Activated naive CD8-positive, alpha-beta T cell treated with anti-CD3 and anti-CD28 coated beads, Interleukin-2, amount 10 ng/mL, durations not matched to agents 7 days and 5 days (primary cell): ENCODE data around the gene FRRS1L. TPM values are rescaled to one million over a fixed set of nuclear protein-coding genes. Genes with fewer than 3 reads are reported as not detected.

Experiments used
- ATAC-seq: fragments of 150-1000 bp; cut with Tn5 transposase; one replicate; pipeline ENCODE4 v1.10.0; 2021; ENCODE audit warnings: low read depth, moderate library complexity
- POLR2A ChIA-PET: fragments of 350-600 bp; sonication (Branson Sonifier 250); formaldehyde crosslinking; loops from one replicate; lab custom pipeline; 2021; ENCODE audit warnings: antibody characterized with exemption; lab: Charles Lee
- DNase-seq: peaks from one replicate; pipeline ENCODE4 v3.0.0; 2021
- H3K27ac Mint-ChIP-seq: one replicate; pipeline ENCODE4 v1.8.0; 2022; ENCODE audit warnings: mild to moderate bottlenecking, mixed read lengths
- H3K27me3 Mint-ChIP-seq: one replicate; pipeline ENCODE4 v1.8.0; 2022; ENCODE audit warnings: mild to moderate bottlenecking, moderate library complexity, mixed read lengths
- H3K36me3 Mint-ChIP-seq: one replicate; pipeline ENCODE4 v1.8.0; 2021; ENCODE audit warnings: mild to moderate bottlenecking, mixed read lengths
- H3K4me1 Mint-ChIP-seq: one replicate; pipeline ENCODE4 v1.8.0; 2021; ENCODE audit warnings: mixed read lengths
- H3K4me3 Mint-ChIP-seq: one replicate; pipeline ENCODE4 v1.8.0; 2022; ENCODE audit warnings: mild to moderate bottlenecking, moderate library complexity, mixed read lengths
- H3K9me3 Mint-ChIP-seq: one replicate; pipeline ENCODE4 v1.8.0; 2021; ENCODE audit warnings: mixed read lengths
- total RNA-seq, 2 experiments: library from RNA; stranded (reverse); gene quantifications; one replicate each; pipeline ENCODE4 v1.2.3, GENCODE V29; 2021

FRRS1L gene
- total RNA-seq, 2 experiments from 2014 or later, result not detected

- H3K27me3 Mint-ChIP-seq, result peaks cover 10% of the 10 kb centered on the region
- peaks cover 6% of the 10 kb centered on the region for H3K4me1 Mint-ChIP-seq
- no peaks in the 10 kb centered on the region for H3K36me3 Mint-ChIP-seq
- DNase-seq, result no peak
- H3K9me3 Mint-ChIP-seq, result no peaks in the 10 kb centered on the region
- POLR2A ChIA-PET, result interaction anchor here (0.9 kb wide), 1 partner anchor 9 kb away, joined by 3 read pairs; no protein-coding TSS in a partner anchor
- no peak for ATAC-seq
- H3K4me3 Mint-ChIP-seq, result no peak overlapping the region
- H3K27ac Mint-ChIP-seq, result no peak overlapping the region
These were observed 23.1 kb upstream of the FRRS1L start for GRCh38 chr9:109190151-109190550.

DNA sequence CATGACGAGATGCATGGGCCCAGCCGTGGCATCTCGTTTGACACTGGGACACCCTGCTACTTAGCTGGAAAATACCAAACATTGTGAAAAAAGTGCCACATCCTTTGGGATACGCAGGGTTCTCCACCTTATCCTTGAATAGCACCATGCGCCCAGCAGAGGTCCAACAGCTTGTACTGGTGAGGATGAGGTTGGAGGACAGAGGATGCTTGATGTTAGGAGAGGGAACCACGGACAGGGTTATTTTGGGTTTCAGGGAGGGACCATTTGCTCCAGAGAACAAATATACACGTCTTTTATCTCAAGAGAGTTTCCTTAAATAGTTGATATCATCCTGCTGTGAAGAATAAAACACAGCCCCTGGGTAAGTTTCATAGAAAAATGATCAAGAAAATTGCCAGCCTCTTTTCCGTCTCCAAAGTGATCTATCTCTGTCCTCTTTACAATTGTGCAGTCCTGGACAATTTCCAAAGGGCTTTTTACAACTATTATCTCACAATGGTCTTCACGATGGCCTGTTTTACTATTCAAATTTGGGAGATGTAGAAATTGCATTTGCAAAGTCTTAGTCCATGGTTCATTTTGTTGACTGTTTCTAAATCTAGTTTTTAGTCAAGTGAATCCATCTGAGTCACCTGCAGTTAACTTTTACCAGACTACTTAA, 19.9 kb upstream of the FRRS1L start:
- no peak for DNase-seq
- POLR2A ChIA-PET, result no interaction called here
- H3K36me3 Mint-ChIP-seq, result no peaks in the 10 kb centered on the region
- no peak overlapping the region for H3K4me3 Mint-ChIP-seq
- peaks cover 14% of the 10 kb centered on the region for H3K27me3 Mint-ChIP-seq
- H3K27ac Mint-ChIP-seq, result no peak overlapping the region
- no peak for ATAC-seq
- peaks cover 8% of the 10 kb centered on the region for H3K4me1 Mint-ChIP-seq
- H3K9me3 Mint-ChIP-seq, result no peaks in the 10 kb centered on the region

- Mint-ChIP-seq H3K36me3 (peaks cover 5% of the 10 kb centered on the region), H3K4me1 (peaks cover 29% of the 10 kb centered on the region), H3K4me3 (no peak overlapping the region), H3K9me3 (no peaks in the 10 kb centered on the region), H3K27ac (no peak overlapping the region), H3K27me3 (peaks cover 20% of the 10 kb centered on the region)
- no peak for DNase-seq
- POLR2A ChIA-PET, result interaction anchor here (0.8 kb wide), 1 partner anchor 63 kb away, joined by 3 read pairs; the partner anchor contains the start of gene TMEM245
- ATAC-seq, result no peak
These were observed 16.1 kb upstream of the FRRS1L start for GRCh38 chr9:109182940-109183798.

DNA sequence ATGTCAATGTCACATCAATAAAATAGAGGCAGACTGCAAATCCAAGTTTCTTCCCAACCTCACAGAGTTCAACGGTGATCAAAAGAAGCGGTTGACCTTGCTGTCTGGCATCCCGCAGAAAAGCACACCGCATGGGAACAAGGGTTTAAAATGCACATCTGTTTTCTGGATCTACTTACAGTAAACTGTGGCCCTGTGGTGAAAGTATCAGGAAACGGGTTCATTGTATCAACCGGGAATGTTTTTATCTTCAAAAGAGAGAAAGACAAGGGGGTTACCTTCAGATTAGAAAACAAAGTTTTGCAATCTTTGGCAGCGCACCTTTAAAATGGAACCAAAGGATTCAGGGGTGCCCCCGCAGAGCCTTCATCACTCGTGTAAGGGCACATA, 15.5 kb upstream of the FRRS1L start:
- Mint-ChIP-seq H3K27ac (no peak overlapping the region), H3K9me3 (no peaks in the 10 kb centered on the region), H3K4me1 (peaks cover 29% of the 10 kb centered on the region), H3K4me3 (no peak overlapping the region), H3K27me3 (peaks cover 20% of the 10 kb centered on the region), H3K36me3 (peaks cover 5% of the 10 kb centered on the region)
- POLR2A ChIA-PET, result interaction anchor here (0.8 kb wide), 1 partner anchor 63 kb away, joined by 3 read pairs; the partner anchor contains the start of gene TMEM245
- ATAC-seq (no peak), DNase-seq (no peak)

- H3K27me3 Mint-ChIP-seq, result peaks cover 26% of the 10 kb centered on the region
- H3K27ac Mint-ChIP-seq, result peak overlapping the region; percentile 78
- peak; percentile 98 for ATAC-seq
- H3K4me1 Mint-ChIP-seq, result peaks cover 29% of the 10 kb centered on the region
- POLR2A ChIA-PET, result interaction anchor here (0.5 to 1.2 kb wide), 3 partner anchors 9 to 139 kb away, joined by 3 to 5 read pairs (median 3); no protein-coding TSS in a partner anchor
- peak; percentile 41 for DNase-seq
- peak overlapping the region; percentile 6 for H3K4me3 Mint-ChIP-seq
- H3K9me3 Mint-ChIP-seq, result no peaks in the 10 kb centered on the region
- peaks cover 5% of the 10 kb centered on the region for H3K36me3 Mint-ChIP-seq
These were observed 14.2 kb upstream of the FRRS1L start for GRCh38 chr9:109181284-109181683.

DNA sequence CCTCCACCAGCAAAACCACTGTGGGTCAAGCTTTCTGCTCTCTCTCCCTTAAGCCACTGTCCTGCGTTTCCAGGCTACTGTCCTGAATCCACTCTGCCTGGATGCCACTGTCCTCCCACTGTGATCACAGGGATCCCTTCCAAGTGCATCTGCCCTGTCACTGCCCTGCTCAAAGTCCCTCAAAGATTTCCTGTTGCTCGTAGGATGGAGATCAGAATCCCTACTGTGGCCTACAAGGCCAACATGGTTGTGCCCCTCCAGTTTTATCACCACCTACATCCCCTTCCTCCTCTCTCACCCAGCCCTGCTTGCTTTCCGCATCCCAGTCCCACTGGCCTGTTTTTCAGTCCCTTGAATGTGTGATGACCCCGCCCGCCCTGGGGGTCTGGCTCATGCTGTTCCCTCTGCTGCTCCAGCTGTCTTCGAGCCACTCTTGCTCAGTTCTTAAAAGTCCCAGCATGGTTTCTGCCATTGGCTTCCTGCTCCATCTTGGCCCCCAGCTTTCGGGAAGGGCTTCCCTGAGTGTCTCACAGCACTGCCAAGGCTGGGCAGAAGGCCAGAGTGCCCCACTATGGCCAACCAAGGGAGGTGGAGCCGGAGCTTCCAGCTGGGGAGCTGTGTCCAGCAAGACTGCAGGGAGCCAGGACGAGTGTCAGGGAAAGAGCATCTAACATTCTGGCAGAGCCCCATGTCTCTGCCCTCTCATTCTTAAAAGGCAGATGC, 12.9 kb upstream of the FRRS1L start:
- H3K27ac Mint-ChIP-seq, result peak overlapping the region; percentile 62

DNA sequence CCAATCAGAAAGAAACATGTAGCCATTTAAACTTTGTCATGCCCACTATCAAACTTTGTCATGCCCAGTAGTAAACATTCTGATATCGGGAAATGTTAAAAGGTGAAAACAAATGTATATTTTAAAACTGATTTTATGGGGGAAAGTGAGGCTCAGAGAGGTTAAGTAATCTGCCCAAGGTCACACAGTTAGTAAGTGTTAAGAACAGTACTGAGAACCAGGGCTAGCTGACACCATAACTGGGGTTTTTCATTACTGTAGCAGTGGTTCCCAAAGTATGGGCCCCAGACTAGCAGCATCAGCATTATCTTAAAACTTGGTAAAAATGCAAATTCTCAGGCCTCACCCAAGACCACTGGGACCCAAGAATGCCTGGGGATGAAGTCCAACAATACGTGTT, 9.9 kb upstream of the FRRS1L start:
- ATAC-seq (no peak), DNase-seq (no peak)
- H3K4me1 Mint-ChIP-seq, result peaks cover 27% of the 10 kb centered on the region
- H3K9me3 Mint-ChIP-seq, result no peaks in the 10 kb centered on the region
- POLR2A ChIA-PET, result no interaction called here
- peaks cover 5% of the 10 kb centered on the region for H3K36me3 Mint-ChIP-seq
- H3K27me3 Mint-ChIP-seq, result peaks cover 30% of the 10 kb centered on the region
- no peak overlapping the region for H3K27ac Mint-ChIP-seq
- no peak overlapping the region for H3K4me3 Mint-ChIP-seq

More for the DNA sequence above, 12.9 kb upstream of the FRRS1L start:
- H3K4me1 Mint-ChIP-seq, result peaks cover 27% of the 10 kb centered on the region
- H3K4me3 Mint-ChIP-seq, result no peak overlapping the region
- H3K9me3 Mint-ChIP-seq, result no peaks in the 10 kb centered on the region
- ATAC-seq (no peak), DNase-seq (no peak)
- peaks cover 28% of the 10 kb centered on the region for H3K27me3 Mint-ChIP-seq
- POLR2A ChIA-PET, result interaction anchor here (1.4 kb wide), 1 partner anchor 60 kb away, joined by 7 read pairs; the partner anchor contains the start of gene TMEM245
- H3K36me3 Mint-ChIP-seq, result peaks cover 5% of the 10 kb centered on the region

DNA sequence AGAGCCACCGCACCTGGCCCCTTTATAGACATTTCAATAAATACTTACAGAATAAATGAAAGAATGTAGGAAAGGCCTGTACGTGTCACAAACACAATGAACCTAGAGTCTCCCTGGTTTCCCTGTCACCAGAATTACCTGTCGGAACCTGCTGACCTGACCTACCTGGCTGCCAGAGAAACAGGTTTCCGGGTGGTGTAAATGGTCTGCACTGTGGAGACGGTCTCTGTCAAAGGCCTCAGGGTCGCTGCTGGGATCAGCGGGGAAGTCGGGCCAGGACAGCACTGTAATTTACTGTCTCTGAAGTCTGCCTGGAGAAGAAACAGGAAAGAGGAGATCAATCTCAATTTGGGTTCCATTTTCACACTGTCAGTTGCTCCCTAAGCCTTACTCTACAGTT, 9.3 kb upstream of the FRRS1L start:
- Mint-ChIP-seq H3K9me3 (no peaks in the 10 kb centered on the region), H3K27ac (no peak overlapping the region), H3K4me1 (peaks cover 27% of the 10 kb centered on the region), H3K36me3 (peaks cover 5% of the 10 kb centered on the region), H3K4me3 (no peak overlapping the region), H3K27me3 (peaks cover 32% of the 10 kb centered on the region)
- DNase-seq (no peak), ATAC-seq (no peak)
- POLR2A ChIA-PET, result no interaction called here

DNA sequence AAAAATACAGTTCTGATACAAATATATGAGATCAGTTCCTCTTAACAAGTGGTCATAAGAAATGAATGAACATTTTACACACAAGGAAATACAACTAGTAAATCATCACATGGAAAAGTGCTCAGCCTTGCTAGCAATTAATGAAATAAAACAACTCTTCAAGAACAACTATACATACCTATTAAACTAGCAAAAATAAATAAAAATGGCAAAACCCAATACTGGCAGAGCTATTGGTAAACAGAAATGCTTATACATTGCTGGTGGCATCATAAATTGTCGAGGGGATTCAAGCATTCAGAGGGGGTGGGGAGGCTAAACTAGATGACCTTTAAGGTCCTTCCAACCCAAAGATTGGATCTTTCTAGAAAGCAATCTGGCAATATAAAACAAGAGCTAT, 5.9 kb upstream of the FRRS1L start:
- POLR2A ChIA-PET, result no interaction called here
- H3K9me3 Mint-ChIP-seq, result no peaks in the 10 kb centered on the region
- no peak overlapping the region for H3K4me3 Mint-ChIP-seq
- no peak for DNase-seq
- H3K36me3 Mint-ChIP-seq, result no peaks in the 10 kb centered on the region
- H3K4me1 Mint-ChIP-seq, result peaks cover 6% of the 10 kb centered on the region
- no peak for ATAC-seq
- peaks cover 33% of the 10 kb centered on the region for H3K27me3 Mint-ChIP-seq
- no peak overlapping the region for H3K27ac Mint-ChIP-seq

DNA sequence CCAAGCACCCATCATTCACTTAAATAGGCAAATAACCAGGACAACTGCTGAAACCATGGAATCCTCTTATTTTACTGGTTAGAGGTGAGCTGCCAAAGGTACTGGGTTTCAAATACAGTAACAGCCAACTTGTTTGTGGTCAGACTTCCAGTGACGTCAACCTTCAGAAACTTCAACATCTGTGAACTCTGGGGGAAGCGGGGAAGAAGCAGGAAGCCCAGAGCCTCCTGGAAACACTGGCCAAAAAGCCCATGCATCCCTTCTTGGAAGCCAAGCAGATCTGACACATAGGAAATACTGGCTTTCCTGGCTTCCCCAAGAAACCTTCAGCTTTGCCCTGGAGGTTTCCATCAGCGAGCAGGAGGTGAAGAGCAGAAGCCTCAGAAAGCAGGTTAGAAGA, 4.9 kb upstream of the FRRS1L start:
- no peak overlapping the region for H3K4me3 Mint-ChIP-seq
- POLR2A ChIA-PET, result interaction anchor here (0.7 kb wide), 1 partner anchor 9 kb away, joined by 3 read pairs; no protein-coding TSS in a partner anchor
- no peak overlapping the region for H3K27ac Mint-ChIP-seq
- peaks cover 8% of the 10 kb centered on the region for H3K4me1 Mint-ChIP-seq
- peaks cover 38% of the 10 kb centered on the region for H3K27me3 Mint-ChIP-seq
- no peaks in the 10 kb centered on the region for H3K36me3 Mint-ChIP-seq
- no peak for ATAC-seq
- DNase-seq, result no peak
- no peaks in the 10 kb centered on the region for H3K9me3 Mint-ChIP-seq

- Mint-ChIP-seq H3K4me1 (peaks cover 12% of the 10 kb centered on the region), H3K27me3 (peaks cover 53% of the 10 kb centered on the region), H3K9me3 (no peaks in the 10 kb centered on the region), H3K27ac (no peak overlapping the region), H3K4me3 (no peak overlapping the region), H3K36me3 (no peaks in the 10 kb centered on the region)
- ATAC-seq, result no peak
- DNase-seq, result no peak
- POLR2A ChIA-PET, result no interaction called here
These were observed 1.1 kb upstream of the FRRS1L start for GRCh38 chr9:109168170-109168569.

DNA sequence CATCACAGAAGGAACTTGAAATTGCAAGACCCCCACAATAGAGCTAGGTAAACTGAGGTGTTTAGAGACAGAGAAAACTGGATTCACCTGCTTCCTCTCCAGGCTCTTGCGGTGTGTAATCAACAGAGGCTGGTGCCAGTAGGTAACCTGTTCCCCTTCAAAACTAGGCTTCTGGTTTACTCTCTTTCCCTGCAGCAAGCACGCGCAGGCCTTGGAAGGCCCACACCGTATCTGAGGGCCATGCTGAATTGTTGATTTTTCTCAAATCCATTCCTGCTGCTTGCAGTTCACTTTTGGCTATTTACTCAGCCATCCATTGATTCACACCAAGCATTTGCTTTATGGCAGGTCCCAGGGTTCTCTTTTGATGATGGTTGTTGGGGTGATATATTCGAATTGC, 667 bp upstream of the FRRS1L start:
- Mint-ChIP-seq H3K27ac (no peak overlapping the region), H3K4me1 (peaks cover 12% of the 10 kb centered on the region), H3K36me3 (no peaks in the 10 kb centered on the region), H3K27me3 (peaks cover 51% of the 10 kb centered on the region), H3K9me3 (no peaks in the 10 kb centered on the region), H3K4me3 (no peak overlapping the region)
- ATAC-seq (no peak), DNase-seq (no peak)
- POLR2A ChIA-PET, result no interaction called here
